ENCODE results near the gene NOL6. TPM values are rescaled to one million over a fixed set of nuclear protein-coding genes. Genes with fewer than 3 reads are reported as not detected.

Gene NOL6
- total RNA-seq, 1 donor from 2014 or later = 36.4 TPM

GRCh38 chr9:33467526-33467925 is 6.2 kb downstream of the NOL6 start:
- peaks cover 94% of the 10 kb centered on the region for H3K36me3 ChIP-seq
- no peak for TF ChIP-seq CTCF (IDR thresholded peaks at IDR 0.05)
- intact Hi-C loops (cut with DNase I) = no loop called here
- H3K4me3 ChIP-seq = no peak overlapping the region
- ATAC-seq = no peak
- peaks cover 13% of the 10 kb centered on the region for H3K4me1 ChIP-seq
- H3K9me3 ChIP-seq = no peaks in the 10 kb centered on the region
- no peaks in the 10 kb centered on the region for H3K27me3 ChIP-seq
- DNase-seq = peak; percentile 57
- H3K27ac ChIP-seq = no peak overlapping the region

- ATAC-seq (peak; percentile 86), DNase-seq (peak; percentile 87)
- Histone ChIP-seq H3K27ac (no peak overlapping the region), H3K4me1 (peaks cover 6% of the 10 kb centered on the region), H3K36me3 (peaks cover 100% of the 10 kb centered on the region), H3K27me3 (no peaks in the 10 kb centered on the region), H3K9me3 (no peaks in the 10 kb centered on the region), H3K4me3 (no peak overlapping the region)
- peak; percentile 93 for TF ChIP-seq CTCF (IDR thresholded peaks at IDR 0.05)
- intact Hi-C loops (cut with DNase I) = no loop called here
These were observed 6.9 kb downstream of the NOL6 start for GRCh38 chr9:33466565-33467495.

- ATAC-seq = no peak
- H3K4me3 ChIP-seq = no peak overlapping the region
- no peaks in the 10 kb centered on the region for H3K4me1 ChIP-seq
- no peaks in the 10 kb centered on the region for H3K27me3 ChIP-seq
- peaks cover 100% of the 10 kb centered on the region for H3K36me3 ChIP-seq
- no peak for TF ChIP-seq CTCF (IDR thresholded peaks at IDR 0.05)
- peak; percentile 52 for DNase-seq
- H3K9me3 ChIP-seq = no peaks in the 10 kb centered on the region
- no peak overlapping the region for H3K27ac ChIP-seq
- intact Hi-C loops (cut with DNase I) = no loop called here
These were observed 7.8 kb downstream of the NOL6 start for GRCh38 chr9:33465596-33466564.

GRCh38 chr9:33465096-33465495 is 8.6 kb downstream of the NOL6 start:
- Histone ChIP-seq H3K4me1 (no peaks in the 10 kb centered on the region), H3K36me3 (peaks cover 93% of the 10 kb centered on the region), H3K4me3 (no peak overlapping the region), H3K27me3 (no peaks in the 10 kb centered on the region), H3K27ac (no peak overlapping the region), H3K9me3 (no peaks in the 10 kb centered on the region)
- ATAC-seq (no peak), DNase-seq (no peak)
- intact Hi-C loops (cut with DNase I) = no loop called here
- no peak for TF ChIP-seq CTCF (IDR thresholded peaks at IDR 0.05)

GRCh38 chr9:33464045-33464636 is 9.6 kb downstream of the NOL6 start:
- intact Hi-C loops (cut with DNase I) = no loop called here
- ATAC-seq (no peak), DNase-seq (no peak)
- H3K4me1 ChIP-seq = no peaks in the 10 kb centered on the region
- H3K36me3 ChIP-seq = peaks cover 84% of the 10 kb centered on the region
- H3K27me3 ChIP-seq = no peaks in the 10 kb centered on the region
- H3K4me3 ChIP-seq = no peak overlapping the region
- no peaks in the 10 kb centered on the region for H3K9me3 ChIP-seq
- no peak overlapping the region for H3K27ac ChIP-seq
- no peak for TF ChIP-seq CTCF (IDR thresholded peaks at IDR 0.05)

Data from upper lobe of right lung (tissue), 1 donor.